ENCODE data around the gene AKR1E2.

The AKR1E2 gene

GRCh38 chr10:4846775-4847174 lies 20.8 kb downstream of the AKR1E2 start:
- no peaks in the 10 kb centered on the region for H3K79me2 ChIP-seq (ENCODE audit: insufficient read depth, low read length)
- H4K20me1 ChIP-seq (ENCODE audit: low read depth, low read length): no peaks in the 10 kb centered on the region
- no peaks in the 10 kb centered on the region for H3K9me2 ChIP-seq (replicated peaks; ENCODE audit: insufficient read depth, low read length)
- H3K9me3 ChIP-seq (ENCODE audit: insufficient read depth, low read length): no peaks in the 10 kb centered on the region
- no peak overlapping the region for H3K27ac ChIP-seq (ENCODE audit: low read depth, low read length)
- no peak overlapping the region for H3K9ac ChIP-seq (ENCODE audit: low read length)
- no peaks in the 10 kb centered on the region for H3K27me3 ChIP-seq (ENCODE audit: low read length)
- H3F3A ChIP-seq (ENCODE audit: insufficient read depth): no peaks in the 10 kb centered on the region
- H3K4me2 ChIP-seq (ENCODE audit: low read depth, low read length, poor library complexity, severe bottlenecking): no peak overlapping the region
- no peak overlapping the region for H2AFZ ChIP-seq (ENCODE audit: low read depth, low read length, severe bottlenecking)
- no peaks in the 10 kb centered on the region for H3K36me3 ChIP-seq (ENCODE audit: low read length)
- H3K4me3 ChIP-seq (ENCODE audit: insufficient read depth, low read length, poor library complexity, severe bottlenecking): no peak overlapping the region
- TF ChIP-seq CTCF (IDR thresholded peaks at IDR 0.05; ENCODE audit: insufficient read depth, low read length, poor library complexity, severe bottlenecking) (no peak), EZH2phosphoT487 (conservative IDR thresholded peaks at IDR 0.05; ENCODE audit: low read length) (no peak)

GRCh38 chr10:4847561-4848355 lies 21.8 kb downstream of the AKR1E2 start:
- H2AFZ ChIP-seq (ENCODE audit: low read depth, low read length, severe bottlenecking): no peak overlapping the region
- no peak overlapping the region for H3K27ac ChIP-seq (ENCODE audit: low read depth, low read length)
- H3K27me3 ChIP-seq (ENCODE audit: low read length): no peaks in the 10 kb centered on the region
- no peaks in the 10 kb centered on the region for H3K9me3 ChIP-seq (ENCODE audit: insufficient read depth, low read length)
- no peaks in the 10 kb centered on the region for H3F3A ChIP-seq (ENCODE audit: insufficient read depth)
- no peaks in the 10 kb centered on the region for H3K79me2 ChIP-seq (ENCODE audit: insufficient read depth, low read length)
- no peaks in the 10 kb centered on the region for H4K20me1 ChIP-seq (ENCODE audit: low read depth, low read length)
- TF ChIP-seq CTCF (IDR thresholded peaks at IDR 0.05; ENCODE audit: insufficient read depth, low read length, poor library complexity, severe bottlenecking) (no peak), EZH2phosphoT487 (conservative IDR thresholded peaks at IDR 0.05; ENCODE audit: low read length) (no peak)
- no peak overlapping the region for H3K4me2 ChIP-seq (ENCODE audit: low read depth, low read length, poor library complexity, severe bottlenecking)
- no peak overlapping the region for H3K4me3 ChIP-seq (ENCODE audit: insufficient read depth, low read length, poor library complexity, severe bottlenecking)
- no peaks in the 10 kb centered on the region for H3K36me3 ChIP-seq (ENCODE audit: low read length)
- H3K9me2 ChIP-seq (replicated peaks; ENCODE audit: insufficient read depth, low read length): no peaks in the 10 kb centered on the region
- no peak overlapping the region for H3K9ac ChIP-seq (ENCODE audit: low read length)

DNA sequence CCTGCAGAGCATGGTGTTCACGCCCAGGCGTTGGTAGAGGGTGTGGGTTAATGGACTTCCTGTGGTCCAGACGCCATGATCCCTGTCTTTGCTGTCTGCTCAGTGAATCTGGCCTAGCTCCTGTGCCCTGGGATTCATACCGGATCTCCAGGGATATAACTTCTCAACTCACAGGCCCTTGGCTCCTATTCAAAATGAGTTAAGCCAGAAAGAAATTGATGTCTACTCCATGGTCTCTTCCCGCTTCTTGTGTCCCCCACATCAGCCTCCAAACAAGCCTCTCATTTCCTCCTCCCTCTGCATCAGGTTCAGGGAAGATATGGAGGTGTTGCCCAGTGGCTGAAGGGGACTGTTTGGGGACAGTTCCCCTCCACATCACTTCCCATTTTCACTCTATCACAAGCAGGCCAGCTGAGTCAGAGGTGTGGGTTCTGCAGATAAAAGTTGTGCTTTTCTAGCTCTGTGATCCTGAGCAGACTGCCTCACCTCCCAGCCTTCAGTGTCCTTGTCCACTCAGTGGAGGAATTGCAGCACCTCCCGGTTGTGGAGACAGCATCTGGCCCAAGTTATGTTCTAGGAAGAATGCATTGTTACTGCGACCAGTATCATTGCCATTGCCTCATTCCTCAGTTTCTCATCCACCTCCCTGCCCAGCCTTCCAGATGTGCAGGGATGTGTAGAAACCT lies 22.5 kb downstream of the AKR1E2 start:
- no peaks in the 10 kb centered on the region for H3K9me3 ChIP-seq (ENCODE audit: insufficient read depth, low read length)
- no peak overlapping the region for H3K4me2 ChIP-seq (ENCODE audit: low read depth, low read length, poor library complexity, severe bottlenecking)
- H3K36me3 ChIP-seq (ENCODE audit: low read length): no peaks in the 10 kb centered on the region
- no peaks in the 10 kb centered on the region for H3K27me3 ChIP-seq (ENCODE audit: low read length)
- H3K79me2 ChIP-seq (ENCODE audit: insufficient read depth, low read length): no peaks in the 10 kb centered on the region
- no peak overlapping the region for H2AFZ ChIP-seq (ENCODE audit: low read depth, low read length, severe bottlenecking)
- H3K9ac ChIP-seq (ENCODE audit: low read length): no peak overlapping the region
- no peak overlapping the region for H3K27ac ChIP-seq (ENCODE audit: low read depth, low read length)
- H4K20me1 ChIP-seq (ENCODE audit: low read depth, low read length): no peaks in the 10 kb centered on the region
- no peaks in the 10 kb centered on the region for H3F3A ChIP-seq (ENCODE audit: insufficient read depth)
- no peak for TF ChIP-seq CTCF (IDR thresholded peaks at IDR 0.05; ENCODE audit: insufficient read depth, low read length, poor library complexity, severe bottlenecking)
- no peak for TF ChIP-seq EZH2phosphoT487 (conservative IDR thresholded peaks at IDR 0.05; ENCODE audit: low read length)
- H3K4me3 ChIP-seq (ENCODE audit: insufficient read depth, low read length, poor library complexity, severe bottlenecking): no peak overlapping the region
- H3K9me2 ChIP-seq (replicated peaks; ENCODE audit: insufficient read depth, low read length): no peaks in the 10 kb centered on the region

Measured in SU-DHL-6 (cell line).